ENCODE results near the gene SMCO2.

Gene SMCO2

GRCh38 chr12:27486961-27487360 lies 40.4 kb downstream of the SMCO2 start:
- Histone ChIP-seq H3K4me3 (ENCODE audit: low read length) (no peak overlapping the region), H3K79me2 (ENCODE audit: control insufficient read depth, low read length) (no peaks in the 10 kb centered on the region), H3K27ac (ENCODE audit: low read depth, low read length) (no peak overlapping the region), H3K4me1 (ENCODE audit: control insufficient read depth, low read length) (no peaks in the 10 kb centered on the region), H3F3A (ENCODE audit: control insufficient read depth, insufficient read depth) (no peaks in the 10 kb centered on the region), H3K36me3 (ENCODE audit: control insufficient read depth, low read length) (no peaks in the 10 kb centered on the region), H3K27me3 (ENCODE audit: control insufficient read depth, low read length) (no peaks in the 10 kb centered on the region), H3K9me2 (replicated peaks; ENCODE audit: control insufficient read depth, low read length) (no peaks in the 10 kb centered on the region), H3K9me3 (ENCODE audit: control insufficient read depth, insufficient read depth, low read length) (no peaks in the 10 kb centered on the region), H4K20me1 (ENCODE audit: control insufficient read depth, insufficient read depth, low read depth, low read length) (no peaks in the 10 kb centered on the region), H3K4me2 (ENCODE audit: low read length) (no peak overlapping the region)
- TF ChIP-seq EZH2phosphoT487 (IDR thresholded peaks at IDR 0.05; ENCODE audit: borderline replicate concordance, low read length) (no peak), CTCF (IDR thresholded peaks at IDR 0.05; ENCODE audit: low read depth, low read length, poor library complexity, severe bottlenecking) (no peak)

- H3F3A ChIP-seq (ENCODE audit: control insufficient read depth, insufficient read depth), result no peaks in the 10 kb centered on the region
- no peaks in the 10 kb centered on the region for H4K20me1 ChIP-seq (ENCODE audit: control insufficient read depth, insufficient read depth, low read depth, low read length)
- H3K9me3 ChIP-seq (ENCODE audit: control insufficient read depth, insufficient read depth, low read length), result no peaks in the 10 kb centered on the region
- H3K4me2 ChIP-seq (ENCODE audit: low read length), result no peak overlapping the region
- H3K9me2 ChIP-seq (replicated peaks; ENCODE audit: control insufficient read depth, low read length), result no peaks in the 10 kb centered on the region
- H3K79me2 ChIP-seq (ENCODE audit: control insufficient read depth, low read length), result no peaks in the 10 kb centered on the region
- TF ChIP-seq EZH2phosphoT487 (IDR thresholded peaks at IDR 0.05; ENCODE audit: borderline replicate concordance, low read length) (no peak), CTCF (IDR thresholded peaks at IDR 0.05; ENCODE audit: low read depth, low read length, poor library complexity, severe bottlenecking) (no peak)
- no peak overlapping the region for H3K4me3 ChIP-seq (ENCODE audit: low read length)
- no peaks in the 10 kb centered on the region for H3K4me1 ChIP-seq (ENCODE audit: control insufficient read depth, low read length)
- H3K27me3 ChIP-seq (ENCODE audit: control insufficient read depth, low read length), result no peaks in the 10 kb centered on the region
- no peak overlapping the region for H3K27ac ChIP-seq (ENCODE audit: low read depth, low read length)
- H3K36me3 ChIP-seq (ENCODE audit: control insufficient read depth, low read length), result no peaks in the 10 kb centered on the region
Measured at GRCh38 chr12:27488479-27488878, 41.9 kb downstream of the SMCO2 start.

- no peaks in the 10 kb centered on the region for H3K4me1 ChIP-seq (ENCODE audit: control insufficient read depth, low read length)
- H3K4me3 ChIP-seq (ENCODE audit: low read length), result no peak overlapping the region
- TF ChIP-seq CTCF (IDR thresholded peaks at IDR 0.05; ENCODE audit: low read depth, low read length, poor library complexity, severe bottlenecking) (no peak), EZH2phosphoT487 (IDR thresholded peaks at IDR 0.05; ENCODE audit: borderline replicate concordance, low read length) (no peak)
Measured at GRCh38 chr12:27491226-27491625, 44.7 kb downstream of the SMCO2 start.

More at GRCh38 chr12:27491226-27491625, 44.7 kb downstream of the SMCO2 start:
- Histone ChIP-seq H3K79me2 (ENCODE audit: control insufficient read depth, low read length) (no peaks in the 10 kb centered on the region), H3K27me3 (ENCODE audit: control insufficient read depth, low read length) (no peaks in the 10 kb centered on the region), H3F3A (ENCODE audit: control insufficient read depth, insufficient read depth) (no peaks in the 10 kb centered on the region), H3K4me2 (ENCODE audit: low read length) (no peak overlapping the region), H3K9me2 (replicated peaks; ENCODE audit: control insufficient read depth, low read length) (no peaks in the 10 kb centered on the region), H4K20me1 (ENCODE audit: control insufficient read depth, insufficient read depth, low read depth, low read length) (no peaks in the 10 kb centered on the region), H3K9me3 (ENCODE audit: control insufficient read depth, insufficient read depth, low read length) (no peaks in the 10 kb centered on the region), H3K36me3 (ENCODE audit: control insufficient read depth, low read length) (no peaks in the 10 kb centered on the region), H3K27ac (ENCODE audit: low read depth, low read length) (no peak overlapping the region)
